Neutrophil (primary cell): ENCODE results near the gene NTN1.

ENCODE experiments used
- H3K27ac ChIP-seq: fragments of 200-600 bp; sonication (generic); 2 replicates; pipeline ENCODE4 v1.5.1; 2016; ENCODE audit warnings: mild to moderate bottlenecking, moderate library complexity
- H3K27me3 ChIP-seq: fragments of 200-600 bp; sonication (generic); 2 replicates; pipeline ENCODE4 v1.6.0; 2016; ENCODE audit warnings: mild to moderate bottlenecking
- H3K36me3 ChIP-seq: fragments of 200-600 bp; sonication (generic); 2 replicates; pipeline ENCODE4 v1.5.1; 2017
- H3K4me1 ChIP-seq, 2 experiments: fragments of 200-600 bp in 1 of 2; sonication (generic) in 1 of 2; 1 replicate in 1 of 2; 2 replicates in 1 of 2; pipeline versions ENCODE4 v1.5.1 to v1.6.1; 2013 to 2016; ENCODE audit warnings: low read depth in 1 of 2, low read length in 1 of 2, mild to moderate bottlenecking in 1 of 2, moderate library complexity in 1 of 2; ENCODE audit not compliant: control insufficient read depth in 1 of 2, insufficient read depth in 1 of 2
- H3K4me3 ChIP-seq, 2 experiments: fragments of 200-600 bp in 1 of 2; sonication (generic) in 1 of 2; 1 replicate in 1 of 2; 2 replicates in 1 of 2; pipeline ENCODE4 v1.5.1; 2013 to 2016; ENCODE audit warnings: low read depth in 1 of 2, low read length in 1 of 2, mild to moderate bottlenecking in 1 of 2, moderate library complexity in 1 of 2
- H3K9me3 ChIP-seq: fragments of 200-600 bp; sonication (generic); 2 replicates; pipeline ENCODE4 v1.5.1; 2016
- CTCF ChIP-seq: fragments of 200-600 bp; sonication (generic); IDR thresholded peaks from 2 replicates; pipeline ENCODE4 v1.5.1; 2016; ENCODE audit warnings: antibody characterized with exemption

The NTN1 gene

GRCh38 chr17:9004132-9004960, 17.0 kb upstream of the NTN1 start:
- Histone ChIP-seq H3K27ac (no peak overlapping the region), H3K4me1 (peaks cover 0 to 18% of the 10 kb centered on the region in 2 experiments), H3K9me3 (no peaks in the 10 kb centered on the region), H3K36me3 (no peaks in the 10 kb centered on the region), H3K27me3 (peaks cover 98% of the 10 kb centered on the region), H3K4me3 (peak overlapping the region in 1 of 2 experiments; percentile 7)
- TF ChIP-seq CTCF: no peak

GRCh38 chr17:9004961-9005285, 16.4 kb upstream of the NTN1 start:
- Histone ChIP-seq H3K27ac (no peak overlapping the region), H3K27me3 (peaks cover 98% of the 10 kb centered on the region), H3K36me3 (no peaks in the 10 kb centered on the region), H3K4me3 (no peak overlapping the region), H3K9me3 (no peaks in the 10 kb centered on the region), H3K4me1 (peaks cover 0 to 18% of the 10 kb centered on the region in 2 experiments)
- TF ChIP-seq CTCF: no peak

- TF ChIP-seq CTCF: no peak
- no peak overlapping the region for H3K4me3 ChIP-seq
- no peaks in the 10 kb centered on the region for H3K9me3 ChIP-seq
- H3K27ac ChIP-seq: no peak overlapping the region
- peaks cover 0 to 18% of the 10 kb centered on the region in 2 experiments for H3K4me1 ChIP-seq
- peaks cover 98% of the 10 kb centered on the region for H3K27me3 ChIP-seq
- H3K36me3 ChIP-seq: no peaks in the 10 kb centered on the region
Measured at GRCh38 chr17:9006175-9006767, 15.0 kb upstream of the NTN1 start.

- peaks cover 0 to 13% of the 10 kb centered on the region in 2 experiments for H3K4me1 ChIP-seq
- no peak overlapping the region for H3K27ac ChIP-seq
- peaks cover 98% of the 10 kb centered on the region for H3K27me3 ChIP-seq
- H3K4me3 ChIP-seq: no peak overlapping the region
- H3K36me3 ChIP-seq: no peaks in the 10 kb centered on the region
- no peaks in the 10 kb centered on the region for H3K9me3 ChIP-seq
- no peak for TF ChIP-seq CTCF
Measured at GRCh38 chr17:9007052-9007714, 14.1 kb upstream of the NTN1 start.

- Histone ChIP-seq H3K27me3 (peaks cover 98% of the 10 kb centered on the region), H3K4me3 (no peak overlapping the region), H3K9me3 (no peaks in the 10 kb centered on the region), H3K27ac (no peak overlapping the region), H3K36me3 (no peaks in the 10 kb centered on the region), H3K4me1 (no peaks in the 10 kb centered on the region)
- TF ChIP-seq CTCF: no peak
Measured at GRCh38 chr17:9009096-9009495, 12.2 kb upstream of the NTN1 start.
